ENCODE results near the gene PTRH1.

The PTRH1 gene

DNA sequence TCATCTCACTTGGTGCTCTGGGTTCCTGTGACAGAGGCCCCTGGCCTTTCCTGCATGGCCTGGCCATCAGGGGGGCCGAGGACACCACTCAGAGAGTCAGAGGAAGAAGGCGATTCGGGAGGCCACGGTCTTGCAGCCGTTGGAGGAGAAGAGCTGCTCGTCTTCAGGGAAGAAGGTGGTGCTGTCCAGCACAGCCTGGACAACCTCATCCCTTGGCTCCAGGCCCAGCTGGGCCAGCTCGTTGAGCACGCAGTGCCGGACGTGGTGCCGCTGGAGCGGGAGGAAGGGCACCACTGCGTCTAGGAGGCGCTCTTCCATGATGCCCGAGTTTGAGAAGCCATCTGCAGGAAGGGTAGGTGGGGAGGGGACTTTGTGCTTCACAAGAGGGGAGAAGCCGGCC lies 16.5 kb upstream of the PTRH1 start:
- TF ChIP-seq, protein P1, sequence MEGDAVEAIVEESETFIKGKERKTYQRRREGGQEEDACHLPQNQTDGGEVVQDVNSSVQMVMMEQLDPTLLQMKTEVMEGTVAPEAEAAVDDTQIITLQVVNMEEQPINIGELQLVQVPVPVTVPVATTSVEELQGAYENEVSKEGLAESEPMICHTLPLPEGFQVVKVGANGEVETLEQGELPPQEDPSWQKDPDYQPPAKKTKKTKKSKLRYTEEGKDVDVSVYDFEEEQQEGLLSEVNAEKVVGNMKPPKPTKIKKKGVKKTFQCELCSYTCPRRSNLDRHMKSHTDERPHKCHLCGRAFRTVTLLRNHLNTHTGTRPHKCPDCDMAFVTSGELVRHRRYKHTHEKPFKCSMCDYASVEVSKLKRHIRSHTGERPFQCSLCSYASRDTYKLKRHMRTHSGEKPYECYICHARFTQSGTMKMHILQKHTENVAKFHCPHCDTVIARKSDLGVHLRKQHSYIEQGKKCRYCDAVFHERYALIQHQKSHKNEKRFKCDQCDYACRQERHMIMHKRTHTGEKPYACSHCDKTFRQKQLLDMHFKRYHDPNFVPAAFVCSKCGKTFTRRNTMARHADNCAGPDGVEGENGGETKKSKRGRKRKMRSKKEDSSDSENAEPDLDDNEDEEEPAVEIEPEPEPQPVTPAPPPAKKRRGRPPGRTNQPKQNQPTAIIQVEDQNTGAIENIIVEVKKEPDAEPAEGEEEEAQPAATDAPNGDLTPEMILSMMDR (IDR thresholded peaks at IDR 0.05; ENCODE audit: control insufficient read depth, extremely low read depth, insufficient read depth) = no peak
- no peak overlapping the region for H3K4me3 ChIP-seq (ENCODE audit: low read depth, low read length)
- DNase-seq (ENCODE audit: low read depth) = no peak

DNA sequence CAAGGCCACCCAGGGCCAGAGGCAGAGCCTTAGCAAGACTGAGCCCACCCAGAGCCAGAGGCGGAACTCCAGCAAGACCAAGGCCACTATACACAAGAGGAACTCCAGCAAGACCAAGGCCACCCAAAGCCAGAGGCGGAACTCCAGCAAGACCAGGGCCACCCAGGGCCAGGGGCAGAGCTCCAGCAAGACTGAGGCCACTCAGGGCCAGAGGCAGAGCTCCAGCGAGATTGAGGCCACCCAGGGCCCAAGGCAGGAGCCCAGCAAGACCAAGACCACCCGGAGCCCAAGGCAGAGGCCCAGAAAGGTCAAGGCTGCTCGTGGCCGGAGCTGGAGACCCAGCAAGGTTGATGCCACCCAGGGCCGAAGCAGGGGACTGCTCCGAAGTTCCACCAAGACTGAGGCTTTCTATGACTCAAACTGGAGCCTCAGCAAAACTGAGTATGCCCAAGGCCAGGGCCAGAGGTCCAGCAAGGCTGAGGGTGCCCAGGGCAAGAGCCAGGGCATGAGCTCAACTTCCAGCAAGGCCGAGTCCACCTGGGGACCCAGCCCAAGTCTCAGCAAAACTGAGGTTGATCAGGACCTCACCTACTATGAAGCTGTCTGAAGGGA lies 15.4 kb upstream of the PTRH1 start:
- H3K4me3 ChIP-seq (ENCODE audit: low read depth, low read length) = no peak overlapping the region
- TF ChIP-seq, protein P1 (IDR thresholded peaks at IDR 0.05; ENCODE audit: control insufficient read depth, extremely low read depth, insufficient read depth) = no peak
- DNase-seq (ENCODE audit: low read depth) = no peak

DNA sequence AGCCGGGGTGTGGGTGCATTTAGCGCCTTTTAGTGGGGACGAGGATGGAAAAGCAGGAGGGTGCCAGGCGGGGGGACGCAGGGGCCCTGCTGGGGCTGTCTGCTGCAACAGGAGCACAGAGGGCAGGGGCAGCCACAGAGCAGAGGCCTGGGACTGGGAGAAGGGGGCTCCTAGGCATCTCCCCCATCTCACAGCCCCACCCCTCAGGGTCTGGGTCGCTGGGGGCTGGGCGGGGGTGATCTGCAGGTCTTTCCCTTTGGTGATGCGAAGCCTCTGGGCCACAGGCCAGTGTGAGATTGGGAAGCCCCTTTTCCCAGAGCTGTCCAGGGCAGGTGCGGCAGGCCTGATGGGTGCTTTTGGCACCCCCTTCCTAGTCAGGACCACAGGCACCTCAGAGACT lies 14.8 kb upstream of the PTRH1 start:
- TF ChIP-seq, protein P1 (IDR thresholded peaks at IDR 0.05; ENCODE audit: control insufficient read depth, extremely low read depth, insufficient read depth) = no peak
- no peak for DNase-seq (ENCODE audit: low read depth)
- H3K4me3 ChIP-seq (ENCODE audit: low read depth, low read length) = no peak overlapping the region

DNA sequence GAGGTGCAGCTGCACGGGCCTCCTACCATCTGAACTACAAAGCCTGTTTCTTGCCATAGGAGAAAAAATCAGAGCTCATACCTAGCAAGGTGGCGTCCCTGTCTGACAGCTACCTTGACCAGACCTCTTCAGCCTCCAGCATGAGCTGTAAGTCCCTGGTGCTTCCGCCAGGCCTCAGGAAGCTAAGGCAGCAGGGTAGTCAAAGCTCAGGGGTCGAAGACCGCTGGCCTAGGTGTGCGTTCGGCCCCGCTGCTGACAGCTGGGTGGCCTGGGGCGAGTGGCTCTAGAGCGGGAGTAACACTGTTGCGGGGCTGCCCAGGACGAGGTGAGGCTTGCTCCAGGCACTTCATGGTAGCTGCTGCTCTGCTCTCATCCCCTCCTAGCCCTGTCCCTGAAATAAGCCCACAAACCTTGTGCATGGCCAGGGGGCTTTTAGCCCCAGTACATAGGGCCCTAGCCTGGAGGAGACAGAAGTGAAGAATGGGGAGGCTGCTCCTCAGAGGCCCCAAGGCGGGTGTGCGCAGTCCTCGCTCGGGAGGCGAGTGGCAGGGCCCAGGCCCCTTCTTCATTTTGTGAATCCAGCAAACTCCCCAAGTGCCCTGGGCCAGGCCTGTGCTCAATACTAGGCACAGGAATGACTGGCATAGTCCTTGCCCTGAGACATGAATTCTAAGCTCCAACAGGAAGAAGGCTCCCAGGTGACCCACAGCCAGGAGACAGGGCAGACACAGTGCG lies 14.2 kb upstream of the PTRH1 start:
- no peak for DNase-seq (ENCODE audit: low read depth)
- TF ChIP-seq, protein P1 (IDR thresholded peaks at IDR 0.05; ENCODE audit: control insufficient read depth, extremely low read depth, insufficient read depth) = no peak
- no peak overlapping the region for H3K4me3 ChIP-seq (ENCODE audit: low read depth, low read length)

DNA sequence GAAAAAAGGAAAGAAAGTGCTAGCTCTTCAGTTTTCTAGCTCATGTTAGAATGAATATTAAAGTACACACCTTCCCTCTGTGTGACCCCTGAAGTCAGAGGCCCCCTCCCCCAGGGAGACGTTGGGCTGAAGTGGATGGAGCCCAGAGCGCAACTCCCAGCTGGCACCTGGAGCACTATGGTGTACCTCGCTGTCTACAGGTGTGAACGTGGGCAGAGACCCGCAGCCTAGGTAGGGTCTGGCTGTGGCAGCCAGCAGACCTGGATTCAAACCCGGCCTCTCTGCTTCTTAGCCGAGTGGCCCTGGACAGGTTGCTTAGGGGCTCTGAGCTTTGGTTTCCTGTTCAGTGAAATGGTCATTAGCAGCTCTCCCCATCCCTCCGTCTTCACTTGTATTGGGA lies 13.3 kb upstream of the PTRH1 start:
- no peak overlapping the region for H3K4me3 ChIP-seq (ENCODE audit: low read depth, low read length)
- no peak for DNase-seq (ENCODE audit: low read depth)
- TF ChIP-seq, protein P1 (IDR thresholded peaks at IDR 0.05; ENCODE audit: control insufficient read depth, extremely low read depth, insufficient read depth) = no peak

DNA sequence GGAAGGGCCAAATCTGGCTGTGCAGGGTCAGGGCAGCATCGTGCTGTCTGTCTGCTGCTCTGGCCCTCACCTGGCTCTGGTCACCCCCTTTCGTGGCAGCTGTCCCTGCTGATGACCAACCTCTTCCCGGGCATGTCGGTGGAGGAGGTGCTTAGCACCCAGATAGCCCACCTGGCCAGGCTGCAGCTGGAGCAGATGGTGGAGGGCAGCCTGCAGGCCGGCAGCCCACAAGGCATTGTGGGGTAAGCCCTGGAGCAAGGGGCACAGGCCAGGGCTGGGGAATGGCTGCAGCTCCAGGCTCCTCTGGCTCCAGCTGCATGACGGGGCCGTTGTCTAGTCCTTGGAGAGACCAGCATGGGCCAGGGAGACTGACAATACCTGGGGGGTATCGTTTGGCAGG lies 11.4 kb upstream of the PTRH1 start:
- no peak overlapping the region for H3K4me3 ChIP-seq (ENCODE audit: low read depth, low read length)
- no peak for DNase-seq (ENCODE audit: low read depth)
- TF ChIP-seq, protein P1 (IDR thresholded peaks at IDR 0.05; ENCODE audit: control insufficient read depth, extremely low read depth, insufficient read depth) = no peak

DNA sequence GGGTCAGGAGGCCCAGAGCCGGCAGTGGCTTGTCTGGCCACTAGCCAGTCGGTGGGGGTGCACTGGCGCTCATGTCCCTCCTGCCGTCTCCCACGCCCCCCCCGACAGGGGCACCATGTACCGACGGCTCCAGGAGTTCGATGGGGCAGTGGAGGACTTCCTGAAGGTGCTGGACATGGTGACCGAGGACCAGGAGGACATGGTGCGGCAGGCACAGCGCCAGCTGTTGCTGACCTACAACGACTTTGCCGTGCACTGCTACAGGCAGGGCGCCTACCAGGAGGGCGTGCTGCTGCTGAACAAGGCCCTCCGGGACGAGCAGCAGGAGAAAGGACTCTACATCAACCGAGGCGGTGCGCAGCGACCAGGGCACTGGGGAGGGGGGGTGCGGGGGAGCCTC lies 8.5 kb upstream of the PTRH1 start:
- H3K4me3 ChIP-seq (ENCODE audit: low read depth, low read length) = no peak overlapping the region
- no peak for DNase-seq (ENCODE audit: low read depth)
- TF ChIP-seq, protein P1 (IDR thresholded peaks at IDR 0.05; ENCODE audit: control insufficient read depth, extremely low read depth, insufficient read depth) = no peak
